IMR-90 (cell line): ENCODE data around the gene TBCC. TPM values are rescaled to one million over a fixed set of nuclear protein-coding genes. Genes with fewer than 3 reads are reported as not detected.

Source experiments
- ATAC-seq: fragments of 200-7000 bp; cut with Tn5 transposase; 2 replicates; pipeline ENCODE4 v1.9.1; 2020; ENCODE audit warnings: low read depth, mild to moderate bottlenecking, moderate library complexity
- BruUV-seq: library from RNA; stranded (reverse); fragments of 400-500 nt; replicated peaks from 2 replicates; lab custom pipeline; 2021; lab: Mats Ljungman, UMichigan
- CTCF ChIA-PET: fragments of 300-600 bp; formaldehyde crosslinking; extraction: SDS; loops from one replicate; lab custom pipeline; 2021; ENCODE audit warnings: antibody characterized with exemption; lab: Yijun Ruan, JAX
- POLR2A ChIA-PET: fragments of 300-600 bp; sonication (Branson Sonifier 250); formaldehyde crosslinking; loops from one replicate; lab custom pipeline; 2022; ENCODE audit warnings: antibody characterized with exemption; ENCODE audit not compliant: unreplicated experiment; lab: Charles Lee
- DNase-seq: peaks from one replicate; pipeline ENCODE4 v3.0.0; 2013
- H2AFZ ChIP-seq: replicated peaks from 2 replicates; pipeline ENCODE3; 2013; ENCODE audit warnings: low read length, mild to moderate bottlenecking; ENCODE audit not compliant: poor library complexity
- H2AK5ac ChIP-seq: 2 replicates; pipeline ENCODE4 v1.6.1; 2013; ENCODE audit warnings: low read depth, low read length, inconsistent platforms
- H2AK9ac ChIP-seq: replicated peaks from 2 replicates; pipeline ENCODE3; 2013; ENCODE audit warnings: mild to moderate bottlenecking, low read depth, low read length, moderate library complexity; ENCODE audit not compliant: poor library complexity
- H2BK120ac ChIP-seq: 2 replicates; pipeline ENCODE4 v1.6.1; 2013; ENCODE audit warnings: low read depth, low read length, inconsistent platforms
- H2BK15ac ChIP-seq: 3 replicates; pipeline ENCODE4 v1.6.1; 2013; ENCODE audit warnings: low read depth, low read length, inconsistent platforms
- H2BK20ac ChIP-seq: 2 replicates; pipeline ENCODE4 v1.6.1; 2013; ENCODE audit warnings: low read depth, mild to moderate bottlenecking, inconsistent platforms, low read length, moderate library complexity
- H2BK5ac ChIP-seq: 2 replicates; pipeline ENCODE4 v1.6.1; 2013; ENCODE audit warnings: mild to moderate bottlenecking, low read depth, low read length, inconsistent platforms; ENCODE audit not compliant: poor library complexity, severe bottlenecking
- H3K14ac ChIP-seq: replicated peaks from 2 replicates; pipeline ENCODE4 v1.6.1; 2013; ENCODE audit warnings: low read depth, low read length, inconsistent platforms
- H3K18ac ChIP-seq: 2 replicates; pipeline ENCODE4 v1.6.1; 2013; ENCODE audit warnings: low read depth, low read length, control low read depth
- H3K23ac ChIP-seq: 2 replicates; pipeline ENCODE4 v1.6.1; 2013; ENCODE audit warnings: low read depth, low read length, inconsistent platforms
- H3K27ac ChIP-seq: 2 replicates; pipeline ENCODE4 v1.5.1; 2013; ENCODE audit warnings: mild to moderate bottlenecking, control low read depth, low read length; ENCODE audit not compliant: insufficient read depth
- H3K27me3 ChIP-seq: 2 replicates; pipeline ENCODE4 v1.6.1; 2013; ENCODE audit warnings: low read length; ENCODE audit not compliant: control insufficient read depth, insufficient read depth
- H3K36me3 ChIP-seq: 2 replicates; pipeline ENCODE4 v1.6.1; 2013; ENCODE audit warnings: low read length, mixed read lengths; ENCODE audit not compliant: control insufficient read depth, insufficient read depth
- H3K4ac ChIP-seq: 2 replicates; pipeline ENCODE4 v1.6.1; 2013; ENCODE audit warnings: low read depth, low read length, inconsistent platforms
- H3K4me1 ChIP-seq: 2 replicates; pipeline ENCODE4 v1.6.1; 2013; ENCODE audit warnings: low read length, mixed read lengths; ENCODE audit not compliant: control insufficient read depth, insufficient read depth
- H3K4me2 ChIP-seq: 2 replicates; pipeline ENCODE4 v1.6.1; 2013; ENCODE audit warnings: low read depth, mild to moderate bottlenecking, control low read depth, low read length, moderate library complexity
- H3K4me3 ChIP-seq: 2 replicates; pipeline ENCODE4 v1.5.1; 2013; ENCODE audit warnings: low read depth, mild to moderate bottlenecking, control low read depth, low read length, moderate library complexity; ENCODE audit not compliant: insufficient read depth
- H3K56ac ChIP-seq: 2 replicates; pipeline ENCODE4 v1.6.1; 2013; ENCODE audit warnings: low read length, inconsistent platforms; ENCODE audit not compliant: insufficient read depth; ENCODE audit errors: extremely low read depth
- H3K79me1 ChIP-seq, 2 experiments: 2 replicates each; pipeline ENCODE4 v1.6.1; 2013; ENCODE audit warnings: low read length in 2 of 2, inconsistent platforms in 1 of 2, low read depth in 1 of 2
- H3K9ac ChIP-seq: 2 replicates; pipeline ENCODE4 v1.6.1; 2013; ENCODE audit warnings: low read depth, low read length, control low read depth
- H3K9me1 ChIP-seq: 2 replicates; pipeline ENCODE4 v1.6.1; 2013; ENCODE audit warnings: low read length, inconsistent platforms; ENCODE audit not compliant: insufficient read depth
- H3K9me3 ChIP-seq: 2 replicates; pipeline ENCODE4 v1.6.1; 2013; ENCODE audit warnings: low read length; ENCODE audit not compliant: control insufficient read depth, insufficient read depth
- H4K20me1 ChIP-seq: 2 replicates; pipeline ENCODE4 v1.6.1; 2013; ENCODE audit warnings: low read length, inconsistent platforms; ENCODE audit not compliant: insufficient read depth
- H4K5ac ChIP-seq: 2 replicates; pipeline ENCODE4 v1.6.1; 2013; ENCODE audit warnings: mild to moderate bottlenecking, low read depth, low read length, control low read depth
- H4K8ac ChIP-seq, 2 experiments: 2 replicates each; pipeline ENCODE4 v1.6.1; 2013; ENCODE audit warnings: low read depth in 2 of 2, low read length in 2 of 2, control low read depth in 1 of 2, inconsistent platforms in 1 of 2
- H4K91ac ChIP-seq: 2 replicates; pipeline ENCODE4 v1.6.1; 2013; ENCODE audit warnings: low read depth, low read length, inconsistent platforms; ENCODE audit not compliant: insufficient read depth
- BHLHE40 ChIP-seq: fragments of 150-350 bp; IDR thresholded peaks from 2 replicates; pipeline ENCODE4 v1.6.1; 2016; ENCODE audit warnings: mild to moderate bottlenecking, low read depth, low read length
- MXI1 ChIP-seq: IDR thresholded peaks from 2 replicates; pipeline ENCODE4 v1.6.1; 2012; ENCODE audit warnings: low read depth, mild to moderate bottlenecking, low read length, moderate library complexity, borderline replicate concordance
- RCOR1 ChIP-seq: IDR thresholded peaks from 2 replicates; pipeline ENCODE4 v1.6.1; 2012; ENCODE audit warnings: mild to moderate bottlenecking, low read length, improper control_type of control experiment; ENCODE audit not compliant: insufficient replicate concordance
- RFX5 ChIP-seq: IDR thresholded peaks from 2 replicates; pipeline ENCODE4 v1.8.0; 2012; ENCODE audit warnings: low read depth, mild to moderate bottlenecking, low read length, moderate library complexity
- WGBS, 2 experiments: methylation state at CpG; one replicate each; pipeline versions ENCODE4 v1.1.5 to v1.1.7; 2013; ENCODE audit warnings: missing lambda C conversion rate in 2 of 2; ENCODE audit not compliant: insufficient read length in 1 of 2; ENCODE audit errors: extremely low coverage in 2 of 2; 5-methylcytosine and 5-hydroxymethylcytosine counted together
- dilution Hi-C: fragments of 300-500 bp; cut with HindIII; formaldehyde crosslinking; loops from one replicate; pipeline ENCODE4 v1.14.3; 2018; ENCODE audit warnings: low sequenced_read_pairs; ENCODE audit not compliant: unreplicated experiment
- in situ Hi-C: fragments of 300-500 bp; cut with MboI; formaldehyde crosslinking; loops from 3 replicates; pipeline ENCODE4 v1.14.3; 2019; ENCODE audit warnings: low sequenced_read_pairs, inconsistent platforms, mixed read lengths
- intact Hi-C: fragments of 100-400 bp; cut with micrococcal nuclease; formaldehyde crosslinking; loops from 2 replicates; pipeline ENCODE4 v1.10.0; 2022
- polyA plus RNA-seq, 3 experiments: library from polyadenylated mRNA; depleted of rRNA; stranded (reverse); fragments of >200 nt; gene quantifications; 2 replicates each; pipeline ENCODE4 v1.2.3, GENCODE V29; 2012; ENCODE audit warnings: low replicate concordance in 1 of 3
- total RNA-seq: library from RNA; depleted of rRNA; stranded (reverse); fragments of >200 nt; gene quantifications from 2 replicates; pipeline ENCODE4 v1.2.3, GENCODE V29; 2012
- TF ChIP-seq, protein P1 (sequence below): fragments of 150-350 bp; IDR thresholded peaks from 2 replicates; pipeline ENCODE4 v1.6.1; 2016; ENCODE audit warnings: low read depth, mild to moderate bottlenecking, low read length, moderate library complexity, borderline replicate concordance

TBCC gene
- total and polyA plus RNA-seq, 2 of the 4 experiments (the other 2 are of a cell fraction), result 23.0 to 32.6 TPM

GRCh38 chr6:42756722-42757121 is 10.8 kb upstream of the TBCC start:
- BruUV-seq, result no TSS peak
- Histone ChIP-seq H3K4me2 (no peak overlapping the region), H4K20me1 (no peaks in the 10 kb centered on the region), H3K27ac (no peak overlapping the region), H3K4me3 (no peak overlapping the region), H4K8ac (no peak overlapping the region), H3K18ac (no peak overlapping the region), H3K23ac (no peak overlapping the region), H2BK5ac (no peak overlapping the region), H3K9ac (no peak overlapping the region), H2BK120ac (no peak overlapping the region), H3K79me1 (peaks cover 2 to 4% of the 10 kb centered on the region in 2 experiments; a peak in 2 of 4 replicates), H3K56ac (no peak overlapping the region), H3K9me3 (no peaks in the 10 kb centered on the region), H4K91ac (no peak overlapping the region), H2AK9ac (no peak overlapping the region), H3K4me1 (no peaks in the 10 kb centered on the region), H4K5ac (no peak overlapping the region), H3K9me1 (0 out of 2 replicates have a peak, but pooled peaks cover 3% of the 10 kb centered on the region), H2AFZ (no peak overlapping the region), H3K4ac (no peak overlapping the region), H3K36me3 (no peaks in the 10 kb centered on the region), H2AK5ac (no peak overlapping the region), H3K27me3 (no peaks in the 10 kb centered on the region), H2BK20ac (no peak overlapping the region), H3K14ac (no peak overlapping the region), H2BK15ac (no peak overlapping the region)
- no peak for TF ChIP-seq BHLHE40
- no peak for TF ChIP-seq RFX5
- TF ChIP-seq MXI1, result no peak
- TF ChIP-seq, protein P1, sequence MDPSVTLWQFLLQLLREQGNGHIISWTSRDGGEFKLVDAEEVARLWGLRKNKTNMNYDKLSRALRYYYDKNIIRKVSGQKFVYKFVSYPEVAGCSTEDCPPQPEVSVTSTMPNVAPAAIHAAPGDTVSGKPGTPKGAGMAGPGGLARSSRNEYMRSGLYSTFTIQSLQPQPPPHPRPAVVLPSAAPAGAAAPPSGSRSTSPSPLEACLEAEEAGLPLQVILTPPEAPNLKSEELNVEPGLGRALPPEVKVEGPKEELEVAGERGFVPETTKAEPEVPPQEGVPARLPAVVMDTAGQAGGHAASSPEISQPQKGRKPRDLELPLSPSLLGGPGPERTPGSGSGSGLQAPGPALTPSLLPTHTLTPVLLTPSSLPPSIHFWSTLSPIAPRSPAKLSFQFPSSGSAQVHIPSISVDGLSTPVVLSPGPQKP, result no peak
- no peak for TF ChIP-seq RCOR1
- WGBS, 2 experiments, result no CpG with 5 or more reads among the region's 7 CpGs
- POLR2A ChIA-PET, result no interaction called here
- intact Hi-C loops (no loop called here), dilution Hi-C loops (no loop called here), in situ Hi-C loops (no loop called here)
- DNase-seq (no peak), ATAC-seq (no peak)
- CTCF ChIA-PET, result no interaction called here
